UCSD-AML1 (cell line): ENCODE results near the gene UPK3BL2.
"Not testable (repeated sequence)": the region's sequence is repeated elsewhere in the genome, so short reads cannot be mapped to it uniquely, and the experiment has no call there.

Experiments
- DNase-seq: peaks from one replicate; lab custom pipeline; 2025; ENCODE audit not compliant: unreplicated experiment; lab: John Stamatoyannopoulos, UW

UPK3BL2 gene

DNA sequence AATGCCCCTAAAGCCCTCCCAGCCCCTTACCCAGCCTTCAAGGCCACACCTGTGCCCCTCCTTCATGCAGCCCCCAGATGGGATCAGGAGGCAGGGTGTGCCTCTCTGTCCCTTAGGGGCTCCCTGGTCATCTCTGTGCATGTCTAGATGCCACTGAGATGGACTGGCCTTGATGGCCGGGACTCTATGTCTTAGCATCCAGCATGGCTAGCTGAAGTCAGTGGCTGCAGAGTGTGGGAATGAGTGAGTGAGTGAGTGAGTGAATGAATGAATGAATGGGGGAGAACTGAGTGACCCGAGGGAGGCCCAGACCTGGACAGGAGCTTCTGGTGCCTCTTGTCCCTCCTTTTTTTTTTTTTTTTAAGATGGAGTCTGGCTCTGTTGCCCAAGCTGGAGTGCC is 11.4 kb downstream of the UPK3BL2 start:
- not testable (repeated sequence) for DNase-seq

GRCh38 chr7:102531583-102531982 is 11.9 kb downstream of the UPK3BL2 start:
- DNase-seq, result not testable (repeated sequence)

- not testable (repeated sequence) for DNase-seq
Observed at GRCh38 chr7:102527822-102528793, 15.4 kb downstream of the UPK3BL2 start.

GRCh38 chr7:102527182-102527581 is 16.3 kb downstream of the UPK3BL2 start:
- DNase-seq, result not testable (repeated sequence)

GRCh38 chr7:102524803-102525202 is 18.7 kb downstream of the UPK3BL2 start:
- DNase-seq, result not testable (repeated sequence)

- DNase-seq, result not testable (repeated sequence)
Observed at GRCh38 chr7:102520797-102521196, 22.7 kb downstream of the UPK3BL2 start.

GRCh38 chr7:102517550-102518147 is 25.8 kb downstream of the UPK3BL2 start, which contains the start of gene RASA4B:
Gene RASA4B (minus strand): TSS chr7:102517777. CDS start chr7:102517710, 67 bp downstream.
- not testable (repeated sequence) for DNase-seq

DNA sequence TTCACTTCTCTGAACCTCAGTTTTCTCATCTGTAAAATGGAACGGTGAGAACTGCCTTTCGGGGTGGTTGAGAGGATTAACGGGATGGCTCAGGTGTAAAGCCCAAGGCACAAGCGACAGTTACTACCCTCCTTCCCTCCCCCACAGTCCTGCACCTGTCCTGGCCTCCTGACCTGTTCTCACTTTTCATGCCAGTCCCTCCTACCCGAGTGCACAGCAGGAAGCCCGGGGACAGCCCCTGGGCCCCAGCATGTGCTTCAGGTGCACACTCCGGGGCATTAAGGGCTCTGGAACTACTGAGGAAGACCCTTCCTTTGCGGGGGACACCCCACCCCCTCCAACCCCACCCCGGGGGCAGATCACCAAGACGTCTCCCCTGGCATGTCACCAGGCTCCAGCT is 26.5 kb downstream of the UPK3BL2 start:
- DNase-seq, result not testable (repeated sequence)

DNA sequence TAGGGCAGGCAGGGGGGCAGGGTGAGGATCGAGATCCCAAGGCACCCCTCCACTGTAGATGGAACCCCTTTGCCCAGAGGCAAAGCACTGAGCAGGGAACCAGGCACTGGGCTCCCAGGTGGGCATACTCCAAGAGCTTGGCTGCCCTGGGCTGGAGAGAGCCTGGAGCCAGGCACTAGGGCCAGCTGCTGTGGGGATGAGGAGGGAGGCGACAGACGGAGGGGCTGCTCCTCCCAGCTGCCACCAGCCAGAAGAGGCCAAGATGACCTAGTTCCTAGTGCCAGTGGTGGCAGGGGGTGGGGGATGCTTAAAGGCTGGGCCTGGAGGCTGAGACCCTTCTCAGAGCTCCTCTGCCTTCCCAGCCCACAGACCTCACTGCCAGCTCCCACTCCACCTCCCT is 27.6 kb downstream of the UPK3BL2 start:
- not testable (repeated sequence) for DNase-seq

GRCh38 chr7:102514881-102515721 is 28.4 kb downstream of the UPK3BL2 start:
- not testable (repeated sequence) for DNase-seq

DNA sequence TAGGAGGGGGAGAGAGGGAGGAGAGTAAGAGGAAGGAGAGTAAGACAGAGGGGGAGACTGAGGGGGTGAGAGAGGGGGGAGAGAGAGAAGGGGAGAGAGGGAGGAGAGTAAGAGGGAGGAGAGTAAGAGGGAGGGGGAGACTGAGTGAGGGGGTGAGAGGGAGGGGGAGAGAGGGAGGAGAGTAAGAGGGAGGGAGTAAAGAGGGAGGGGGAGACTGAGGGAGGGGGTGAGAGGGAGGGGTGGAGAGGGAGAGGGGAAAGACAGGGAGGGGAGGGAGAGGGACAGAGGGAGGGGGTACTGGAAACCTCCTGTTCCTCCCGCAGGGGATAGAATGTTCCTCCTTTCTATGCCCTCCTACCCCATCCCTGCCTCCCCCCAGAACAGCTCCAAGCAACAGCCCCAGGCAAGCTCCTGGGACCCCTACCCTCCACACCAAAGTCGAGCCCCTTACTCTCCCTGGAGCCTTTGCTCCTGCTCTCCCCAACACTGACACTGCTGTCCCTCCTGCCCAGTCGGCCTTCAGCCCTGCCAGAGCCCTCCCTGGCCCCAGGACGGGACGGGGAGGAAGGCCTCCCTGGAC is 30.8 kb downstream of the UPK3BL2 start:
- not testable (repeated sequence) for DNase-seq

DNA sequence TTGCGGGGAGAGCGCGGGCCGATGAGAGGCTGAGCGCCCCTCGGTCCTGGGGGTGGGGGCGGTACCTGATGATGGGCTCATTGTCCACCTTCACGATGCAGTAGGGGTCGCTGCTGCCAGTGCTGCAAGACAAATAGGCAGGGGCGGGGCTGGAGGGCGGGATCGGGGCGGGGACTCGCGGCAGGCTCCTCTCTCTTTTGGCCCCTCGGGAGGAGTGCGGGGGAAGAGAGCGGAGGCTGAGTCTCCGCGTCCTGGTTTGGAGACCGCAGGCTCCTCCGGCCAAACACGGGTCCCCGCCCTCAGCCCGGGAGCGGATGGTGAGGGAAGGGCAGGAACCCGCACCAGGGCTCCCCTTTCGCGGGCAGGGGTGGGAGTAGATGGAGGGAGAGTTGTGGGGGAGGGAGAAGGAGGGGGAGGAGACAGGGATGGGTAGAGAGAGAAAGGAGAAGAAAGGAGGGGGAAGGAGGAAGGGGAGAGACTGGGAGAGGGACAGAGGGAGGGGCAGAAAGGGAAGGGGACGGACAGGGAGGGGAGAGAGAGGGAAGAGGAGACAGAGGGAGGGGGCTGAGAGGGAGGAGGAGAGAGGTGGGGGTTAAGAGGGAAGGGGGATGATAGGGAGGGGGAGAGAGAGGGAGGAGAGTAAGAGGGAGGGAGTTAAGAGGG is 31.5 kb downstream of the UPK3BL2 start:
- DNase-seq, result not testable (repeated sequence)

DNA sequence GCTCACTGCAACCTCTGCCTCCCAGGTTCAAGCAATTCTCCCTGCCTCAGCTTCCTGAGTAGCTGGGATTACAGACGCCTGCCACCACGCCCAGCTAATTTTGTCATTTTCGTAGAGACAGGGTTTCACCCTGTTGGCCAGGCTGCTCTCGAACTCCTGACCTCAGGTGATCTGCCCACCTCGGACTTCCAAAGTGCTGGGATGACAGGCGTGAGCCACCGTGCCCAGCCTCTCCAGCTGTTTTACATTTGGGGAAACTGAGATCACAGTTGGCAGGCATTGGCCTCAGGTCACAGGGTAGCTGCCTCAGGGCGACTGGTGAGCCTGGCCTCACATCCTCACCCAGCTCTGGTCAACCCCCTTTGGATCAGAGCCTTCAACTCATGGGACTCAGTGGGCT is 32.9 kb downstream of the UPK3BL2 start:
- DNase-seq, result not testable (repeated sequence)

GRCh38 chr7:102507410-102508088 is 35.9 kb downstream of the UPK3BL2 start:
- not testable (repeated sequence) for DNase-seq

GRCh38 chr7:102505298-102506185 is 38.0 kb downstream of the UPK3BL2 start:
- DNase-seq, result not testable (repeated sequence)

- not testable (repeated sequence) for DNase-seq
Observed at GRCh38 chr7:102503141-102503540, 40.4 kb downstream of the UPK3BL2 start.

DNA sequence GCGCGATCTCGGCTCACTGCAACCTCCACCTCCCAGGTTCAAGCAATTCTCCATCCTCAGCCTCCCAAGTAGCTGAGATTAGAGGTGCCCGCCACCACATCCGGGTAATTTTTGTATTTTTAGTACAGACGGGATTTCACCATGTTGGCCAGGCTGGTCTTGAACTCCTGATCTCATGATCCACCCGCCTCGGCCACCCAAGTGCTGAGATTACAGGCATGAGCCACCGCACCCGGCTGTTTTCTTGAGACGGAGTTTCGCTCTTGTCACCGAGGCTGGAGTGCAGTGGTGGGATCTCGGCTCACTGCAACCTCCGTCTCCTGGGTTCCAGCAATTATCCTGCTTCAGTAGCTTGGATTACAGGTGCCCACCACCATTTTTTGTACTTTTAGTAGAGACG is 45.2 kb downstream of the UPK3BL2 start:
- not testable (repeated sequence) for DNase-seq

- DNase-seq, result not testable (repeated sequence)
Observed at GRCh38 chr7:102497308-102497707, 46.2 kb downstream of the UPK3BL2 start.
